SKM-1 (cell line): ENCODE results near the gene SPATA2.
A peak's percentile ranks its signal among the peaks of the same experiment; 100 is the strongest.
"Not testable (repeated sequence)": the region's sequence is repeated elsewhere in the genome, so short reads cannot be mapped to it uniquely, and the experiment has no call there.

Experiments used
- DNase-seq: peaks from one replicate; lab custom pipeline; 2025; ENCODE audit not compliant: unreplicated experiment; lab: John Stamatoyannopoulos, UW

SPATA2 gene

GRCh38 chr20:49915380-49916145 lies at the start of gene SPATA2:
Gene SPATA2 (minus strand): TSS chr20:49915529. CDS start chr20:49908490, 7,039 bp downstream.
- DNase-seq: peak; percentile 73

- DNase-seq: no peak
Observed at GRCh38 chr20:49961413-49961812, 46.1 kb upstream of the SPATA2 start.

GRCh38 chr20:49957089-49957938 lies 42.0 kb upstream of the SPATA2 start:
- DNase-seq: not testable (repeated sequence)

- DNase-seq: no peak
Observed at GRCh38 chr20:49956689-49957088, 41.4 kb upstream of the SPATA2 start.

- DNase-seq: not testable (repeated sequence)
Observed at GRCh38 chr20:49955830-49956396, 40.6 kb upstream of the SPATA2 start.

GRCh38 chr20:49955167-49955566 lies 39.8 kb upstream of the SPATA2 start:
- no peak for DNase-seq

GRCh38 chr20:49951151-49951550 lies 35.8 kb upstream of the SPATA2 start:
- no peak for DNase-seq

GRCh38 chr20:49948809-49949507 lies 33.6 kb upstream of the SPATA2 start:
- no peak for DNase-seq

- DNase-seq: no peak
Observed at GRCh38 chr20:49948178-49948577, 32.8 kb upstream of the SPATA2 start.

GRCh38 chr20:49945701-49946477 lies 30.6 kb upstream of the SPATA2 start:
- no peak for DNase-seq

- no peak for DNase-seq
Observed at GRCh38 chr20:49945306-49945700, 30.0 kb upstream of the SPATA2 start.

- DNase-seq: no peak
Observed at GRCh38 chr20:49942942-49943341, 27.6 kb upstream of the SPATA2 start.

GRCh38 chr20:49942303-49942702 lies 27.0 kb upstream of the SPATA2 start:
- DNase-seq: no peak

GRCh38 chr20:49941456-49941855 lies 26.1 kb upstream of the SPATA2 start:
- DNase-seq: no peak

- no peak for DNase-seq
Observed at GRCh38 chr20:49938173-49939163, 23.1 kb upstream of the SPATA2 start.

GRCh38 chr20:49937027-49937929 lies 21.9 kb upstream of the SPATA2 start:
- DNase-seq: peak; percentile 59

GRCh38 chr20:49936153-49937026 lies 21.1 kb upstream of the SPATA2 start, which contains the start of gene RNF114:
Gene RNF114 (plus strand): TSS chr20:49936397. CDS start chr20:49936413, 16 bp downstream.
- DNase-seq: peak; percentile 84
